ENCODE results near the gene MAGT1.
"Not testable (repeated sequence)": the region's sequence is repeated elsewhere in the genome, so short reads cannot be mapped to it uniquely, and the experiment has no call there.

The MAGT1 gene

GRCh38 chrX:77875372-77875771, 19.9 kb downstream of the MAGT1 start (continued):
- TF ChIP-seq ZNF518A (tag by site-specific recombination; conservative IDR thresholded peaks at IDR 0.05; ENCODE audit: low read depth), result no peak
- TF ChIP-seq ZBTB7A (tag by site-specific recombination; IDR thresholded peaks at IDR 0.05; ENCODE audit: low read depth), result no peak

GRCh38 chrX:77831544-77831943, 63.7 kb downstream of the MAGT1 start:
- POLR2A ChIA-PET; CTCF ChIA-PET; H3K4me3 ChIP-seq (ENCODE audit: low read depth, low read length); H3K9me3 ChIP-seq (ENCODE audit: control insufficient read depth, insufficient read depth, low read depth, low read length); H3K4me1 ChIP-seq (ENCODE audit: control insufficient read depth, insufficient read depth, low read length); H3K27ac ChIP-seq (ENCODE audit: extremely low read depth, low read depth, low read length): not testable (repeated sequence)
- TF ChIP-seq ZNF121 (tag by site-specific recombination; IDR thresholded peaks at IDR 0.05), result peak; percentile 85
- peaks cover 25 to 29% of the 10 kb centered on the region in 2 experiments for H3K36me3 ChIP-seq (ENCODE audit: control insufficient read depth in 2 of 2, insufficient read depth in 1 of 2, low read length in 2 of 2)

GRCh38 chrX:77821989-77822388, 73.2 kb downstream of the MAGT1 start:
- H3K36me3 ChIP-seq (ENCODE audit: control insufficient read depth in 2 of 2, insufficient read depth in 1 of 2, low read length in 2 of 2), result peaks cover 4 to 27% of the 10 kb centered on the region in 2 experiments
- CTCF ChIA-PET; H3K9me3 ChIP-seq (ENCODE audit: control insufficient read depth, insufficient read depth, low read depth, low read length); POLR2A ChIA-PET; H3K27ac ChIP-seq (ENCODE audit: extremely low read depth, low read depth, low read length); H3K4me1 ChIP-seq (ENCODE audit: control insufficient read depth, insufficient read depth, low read length); H3K4me3 ChIP-seq (ENCODE audit: low read depth, low read length): not testable (repeated sequence)
- TF ChIP-seq ZNF146 (tag by site-specific recombination; IDR thresholded peaks at IDR 0.05), result peak; percentile 99
- peak; percentile 50; the same call in 1 of the 2 replicates for TF ChIP-seq ZNF580 (tag by site-specific recombination; IDR thresholded peaks at IDR 0.05)
- peak; percentile 67; the same call in 1 of the 2 replicates for TF ChIP-seq ZNF280D (tag by site-specific recombination; IDR thresholded peaks at IDR 0.05)

GRCh38 chrX:77820091-77820727, 75.0 kb downstream of the MAGT1 start:
- H3K9me3 ChIP-seq (ENCODE audit: control insufficient read depth, insufficient read depth, low read depth, low read length), result no peaks in the 10 kb centered on the region
- POLR2A ChIA-PET, result no interaction called here
- H3K36me3 ChIP-seq (ENCODE audit: control insufficient read depth in 2 of 2, insufficient read depth in 1 of 2, low read length in 2 of 2), result peaks cover 0 to 11% of the 10 kb centered on the region in 2 experiments; a peak in 2 of 3 replicates
- no peaks in the 10 kb centered on the region for H3K4me1 ChIP-seq (ENCODE audit: control insufficient read depth, insufficient read depth, low read length)
- TF ChIP-seq ATF2 (tag by site-specific recombination; IDR thresholded peaks at IDR 0.05; ENCODE audit: low read depth) (no peak), ZXDB (tag by site-specific recombination; IDR thresholded peaks at IDR 0.05) (no peak)
- CTCF ChIA-PET, result interaction anchor here (0.8 kb wide), 1 partner anchor 205 kb away, joined by 3 read pairs; no protein-coding TSS in a partner anchor
- no peak overlapping the region for H3K4me3 ChIP-seq (ENCODE audit: low read depth, low read length)
- H3K27ac ChIP-seq (ENCODE audit: extremely low read depth, low read depth, low read length), result no peak overlapping the region
